GM21576 (cell line): ENCODE results near the gene DHX30.

ENCODE experiments used
- ATAC-seq: cut with Tn5 transposase; IDR thresholded peaks from one replicate; pipeline ENCODE4 v1.9.1; 2021; ENCODE audit warnings: mild to moderate bottlenecking, moderate library complexity; ENCODE audit not compliant: unreplicated experiment

DHX30 gene

GRCh38 chr3:47850564-47851410, 47.8 kb downstream of the DHX30 start:
- no peak for ATAC-seq

GRCh38 chr3:47851888-47852603, 49.1 kb downstream of the DHX30 start:
- no peak for ATAC-seq

- ATAC-seq: no peak
These were observed 50.0 kb downstream of the DHX30 start for GRCh38 chr3:47852604-47853602.

GRCh38 chr3:47854267-47854666, 51.3 kb downstream of the DHX30 start:
- ATAC-seq: no peak

GRCh38 chr3:47854720-47855455, 52.0 kb downstream of the DHX30 start:
- no peak for ATAC-seq

GRCh38 chr3:47855461-47856383, 52.8 kb downstream of the DHX30 start:
- ATAC-seq: no peak

GRCh38 chr3:47856669-47857068, 53.7 kb downstream of the DHX30 start:
- no peak for ATAC-seq

- ATAC-seq: no peak
These were observed 54.2 kb downstream of the DHX30 start for GRCh38 chr3:47857151-47857550.

- no peak for ATAC-seq
These were observed 57.1 kb downstream of the DHX30 start for GRCh38 chr3:47859956-47860605.

- ATAC-seq: no peak
These were observed 60.6 kb downstream of the DHX30 start for GRCh38 chr3:47863391-47864128.

GRCh38 chr3:47865192-47865591, 62.3 kb downstream of the DHX30 start:
- ATAC-seq: no peak

- ATAC-seq: no peak
These were observed 64.6 kb downstream of the DHX30 start for GRCh38 chr3:47867451-47868044.

GRCh38 chr3:47868306-47868705, 65.4 kb downstream of the DHX30 start:
- no peak for ATAC-seq

- ATAC-seq: no peak
These were observed 67.2 kb downstream of the DHX30 start for GRCh38 chr3:47870156-47870555.

- ATAC-seq: no peak
These were observed 67.8 kb downstream of the DHX30 start for GRCh38 chr3:47870702-47871260.

GRCh38 chr3:47871389-47871788, 68.5 kb downstream of the DHX30 start:
- no peak for ATAC-seq

GRCh38 chr3:47872916-47873315, 70.0 kb downstream of the DHX30 start:
- no peak for ATAC-seq
